GM21737 (cell line): Measurements from ENCODE around the gene RMI1.
"Not testable (repeated sequence)": the region's sequence is repeated elsewhere in the genome, so short reads cannot be mapped to it uniquely, and the experiment has no call there.

ENCODE experiments used
- ATAC-seq: cut with Tn5 transposase; IDR thresholded peaks from one replicate; pipeline ENCODE4 v1.9.1; 2021; ENCODE audit warnings: mild to moderate bottlenecking, moderate library complexity; ENCODE audit not compliant: unreplicated experiment

The RMI1 gene

GRCh38 chr9:84002344-84002743, 21.7 kb downstream of the RMI1 start:
- peak; percentile 70 for ATAC-seq

- no peak for ATAC-seq
These were observed 22.6 kb downstream of the RMI1 start for GRCh38 chr9:84003246-84003645.

- ATAC-seq = no peak
These were observed 27.1 kb downstream of the RMI1 start for GRCh38 chr9:84007662-84008061.

GRCh38 chr9:84024041-84024575, 43.5 kb downstream of the RMI1 start:
- ATAC-seq = no peak

DNA sequence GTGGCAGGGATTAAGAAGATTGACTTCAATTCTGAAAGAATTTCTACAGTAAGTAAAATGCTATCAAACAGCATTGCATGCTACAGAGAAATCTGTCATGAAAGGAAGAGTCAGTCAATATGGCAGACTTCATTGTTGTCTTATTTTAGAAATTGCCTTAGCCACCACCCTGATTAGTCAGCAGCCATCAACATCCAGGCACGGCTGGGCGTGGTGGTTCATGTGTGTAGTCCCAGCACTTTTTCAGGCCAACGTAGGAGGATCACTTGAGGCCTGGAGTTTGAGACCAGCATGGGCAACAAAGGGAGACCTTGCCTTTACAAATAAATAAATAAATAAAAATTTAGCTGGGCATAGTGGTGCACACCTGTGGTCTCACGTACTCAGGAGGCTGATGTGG, 46.6 kb downstream of the RMI1 start:
- no peak for ATAC-seq

GRCh38 chr9:84031534-84031933, 50.9 kb downstream of the RMI1 start:
- ATAC-seq = no peak

DNA sequence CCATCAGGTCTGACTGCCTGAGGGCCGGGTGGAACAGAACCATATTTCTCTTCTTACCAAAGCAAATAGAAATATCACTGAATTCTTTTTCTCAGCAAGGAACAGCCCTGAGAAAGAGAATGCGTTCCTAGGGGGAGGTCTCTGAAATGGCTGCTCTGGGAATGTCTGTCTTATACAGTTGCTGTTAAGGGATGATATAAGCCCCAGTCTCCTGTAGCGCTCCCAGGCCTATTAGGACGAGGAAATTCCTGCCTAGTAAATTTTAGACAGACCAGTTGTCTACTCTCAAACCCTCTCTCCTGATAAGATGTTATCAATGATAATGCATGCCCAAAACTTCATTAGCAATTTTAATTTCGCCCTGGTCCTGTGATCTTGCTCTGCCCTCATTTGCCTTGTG, 61.3 kb downstream of the RMI1 start:
- ATAC-seq = not testable (repeated sequence)

DNA sequence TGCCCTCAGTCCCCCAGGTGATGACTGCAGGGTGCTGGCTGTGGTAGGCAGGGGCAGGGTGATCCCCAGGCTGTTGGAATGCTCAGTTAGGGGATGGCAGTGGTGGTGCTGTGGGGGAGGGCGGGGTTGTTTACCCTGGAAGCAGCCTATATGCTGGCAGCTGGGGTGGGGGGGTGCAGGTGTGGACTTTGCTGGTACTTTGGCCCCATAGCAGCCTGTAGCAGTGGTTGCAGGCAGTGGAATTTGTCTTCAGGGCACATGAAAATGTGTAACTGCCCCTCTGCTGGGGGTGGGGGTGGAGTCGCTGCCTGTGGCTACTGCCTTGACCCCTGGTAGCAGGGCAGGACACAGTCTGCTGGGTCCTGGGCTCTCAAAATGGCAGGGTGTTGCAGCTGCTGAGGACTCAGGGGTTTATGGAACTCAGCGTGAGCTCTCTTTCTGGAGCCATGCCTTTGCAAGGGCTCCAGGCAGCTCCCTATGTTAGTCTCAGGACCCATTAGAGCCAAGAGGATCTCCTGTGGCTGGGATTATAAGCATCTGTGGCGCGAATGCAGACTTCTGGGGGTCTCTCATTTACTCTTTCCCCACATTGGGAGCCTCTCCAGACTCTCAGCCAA, 65.0 kb downstream of the RMI1 start:
- no peak for ATAC-seq
